ENCODE data around the gene ABCC8.

The ABCC8 gene

DNA sequence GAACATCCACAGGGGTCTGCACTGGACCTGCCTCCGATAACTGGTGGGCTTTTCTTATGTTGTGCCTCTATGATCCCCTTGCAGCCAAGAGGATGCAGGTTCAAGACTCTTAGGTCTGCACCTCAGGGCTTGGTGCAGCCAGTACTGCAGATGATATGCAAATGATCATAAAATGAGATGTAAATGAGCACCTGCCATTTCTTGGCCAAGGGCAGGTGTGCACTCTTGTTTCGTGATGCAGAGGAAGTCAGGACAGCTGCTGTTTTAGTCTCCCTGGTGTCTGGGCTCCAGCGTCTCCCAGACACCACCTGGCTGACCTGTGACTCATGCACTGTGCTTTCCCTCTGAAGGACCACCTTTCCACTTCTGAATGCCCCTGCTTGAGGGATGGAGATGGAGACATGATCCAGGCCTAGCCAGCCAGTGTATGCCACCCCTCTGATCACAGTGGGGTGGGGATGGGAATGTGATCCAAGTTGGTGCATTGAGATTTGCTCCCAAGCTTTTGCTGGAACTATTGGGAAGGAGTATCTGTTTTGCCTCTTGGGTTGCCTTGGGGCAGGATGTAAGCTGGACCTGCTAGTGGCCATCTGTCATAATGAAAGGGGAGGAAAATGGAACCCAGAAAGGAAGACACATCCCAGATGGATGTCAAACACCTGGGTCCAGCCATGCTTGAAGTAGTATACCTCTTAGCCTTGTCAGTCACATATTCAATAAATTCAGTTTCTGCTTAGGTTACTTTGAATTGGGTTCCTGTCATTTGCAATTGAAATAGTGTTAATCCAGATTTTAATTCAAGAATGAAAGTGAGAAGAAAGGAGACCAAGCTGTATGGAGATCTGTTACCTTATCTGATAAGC is 84.9 kb downstream of the ABCC8 start:
- no peak for TF ChIP-seq CTCF (conservative IDR thresholded peaks at IDR 0.05; ENCODE audit: low read length)
- no peak for DNase-seq (ENCODE audit: low read depth)

DNA sequence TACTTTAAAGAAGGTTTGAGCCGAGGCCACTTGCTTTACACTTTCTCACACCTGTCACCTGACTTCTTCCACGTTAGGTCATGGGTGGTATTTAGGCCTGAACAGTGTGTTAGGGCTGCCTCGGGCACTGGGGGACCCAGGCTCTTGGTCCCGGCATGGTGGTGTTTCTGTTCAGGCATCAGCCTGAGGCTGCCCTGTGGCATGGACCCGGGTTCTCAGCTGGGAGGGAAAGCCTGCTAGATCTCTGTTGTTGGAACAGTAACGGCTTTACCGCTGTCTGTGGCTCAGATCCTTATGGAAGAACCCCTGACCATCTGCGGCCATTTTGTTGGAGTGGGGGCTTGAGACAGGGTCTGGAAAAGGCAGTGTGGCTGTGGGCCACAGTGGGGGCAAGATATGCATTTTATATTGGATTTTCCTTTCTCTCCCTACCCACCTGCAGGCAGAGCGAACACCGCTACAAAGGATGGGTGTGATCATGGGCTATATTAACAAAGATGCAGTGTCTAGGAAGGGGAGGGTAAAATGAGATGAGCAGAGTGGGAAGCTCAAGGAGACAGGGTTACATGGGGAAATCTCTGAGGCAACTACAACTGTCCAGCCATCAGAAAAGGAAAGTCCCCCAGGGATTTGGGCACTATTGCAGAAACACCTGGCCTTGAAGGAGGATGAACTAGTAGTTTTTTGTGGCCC is 86.5 kb downstream of the ABCC8 start:
- H3K4me3 ChIP-seq (ENCODE audit: low read length): no peak overlapping the region
- no peak for DNase-seq (ENCODE audit: low read depth)
- TF ChIP-seq CTCF (conservative IDR thresholded peaks at IDR 0.05; ENCODE audit: low read length): no peak

More for the DNA sequence above, 84.9 kb downstream of the ABCC8 start:
- H3K4me3 ChIP-seq (ENCODE audit: low read length): no peak overlapping the region

- no peak; the same call in 1 of the 2 replicates for TF ChIP-seq CTCF (conservative IDR thresholded peaks at IDR 0.05; ENCODE audit: low read length)
- DNase-seq (ENCODE audit: low read depth): no peak
- H3K4me3 ChIP-seq (ENCODE audit: low read length): no peak overlapping the region; the same call in none of the 2 replicates
Measured at GRCh38 chr11:17389211-17389956, 87.3 kb downstream of the ABCC8 start.

DNA sequence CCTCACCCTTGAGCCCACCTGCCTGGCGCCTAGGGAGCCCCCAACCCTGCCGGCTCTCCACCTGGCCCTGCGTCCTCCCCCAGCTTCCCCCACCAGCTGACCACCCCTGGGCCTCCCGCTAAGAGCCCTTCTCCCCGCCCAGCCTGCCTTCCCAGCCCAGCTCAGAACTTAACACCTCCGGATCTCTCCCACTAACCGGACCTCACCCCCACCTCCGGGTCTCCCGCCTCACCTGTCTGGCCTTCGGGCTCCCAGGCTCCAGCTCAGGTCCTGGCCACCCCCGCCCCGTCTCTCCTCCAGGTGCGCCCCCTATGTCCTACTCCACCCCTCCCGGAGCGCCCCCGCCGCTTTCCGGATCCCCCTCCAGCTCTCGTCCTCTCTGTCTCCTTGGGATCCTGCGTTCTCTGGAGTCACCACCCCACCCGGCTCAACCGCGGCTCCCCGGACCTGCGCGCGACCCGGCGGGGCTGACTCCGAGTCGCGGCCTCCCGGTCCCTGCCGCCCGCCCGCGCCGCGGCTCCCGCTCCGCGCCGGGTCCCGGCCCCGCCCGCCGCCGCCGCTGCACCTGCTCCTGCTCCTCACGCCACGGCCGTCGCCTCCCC is 87.9 kb downstream of the ABCC8 start, which contains the start of gene KCNJ11:
Gene KCNJ11 (minus strand): TSS at position 51 of the 602 bp plus-strand sequence. CDS start 568 bp downstream, outside the sequence.
- no peak for TF ChIP-seq CTCF (conservative IDR thresholded peaks at IDR 0.05; ENCODE audit: low read length)
- no peak within 1 kb of the TSS; the same call in none of the 2 replicates for H3K4me3 ChIP-seq (ENCODE audit: low read length)
- no peak for DNase-seq (ENCODE audit: low read depth)

- no peak for DNase-seq (ENCODE audit: low read depth)
- TF ChIP-seq CTCF (conservative IDR thresholded peaks at IDR 0.05; ENCODE audit: low read length): no peak
Measured at GRCh38 chr11:17387811-17388210, 88.8 kb downstream of the ABCC8 start.

GRCh38 chr11:17387254-17387653 is 89.4 kb downstream of the ABCC8 start:
- H3K4me3 ChIP-seq (ENCODE audit: low read length): no peak overlapping the region
- TF ChIP-seq CTCF (conservative IDR thresholded peaks at IDR 0.05; ENCODE audit: low read length): no peak
- no peak for DNase-seq (ENCODE audit: low read depth)

More at GRCh38 chr11:17387811-17388210, 88.8 kb downstream of the ABCC8 start:
- H3K4me3 ChIP-seq (ENCODE audit: low read length): no peak overlapping the region

All from AG10803 (cell line).